Measurements from ENCODE around the gene CRKL.

GRCh38 chr22:20986365-20986764 is 69.2 kb downstream of the CRKL start:
- TF ChIP-seq CTCF (IDR thresholded peaks at IDR 0.05) (no peak), POLR2A (IDR thresholded peaks at IDR 0.05) (no peak)

Data from testis (tissue), 2 donors.